Fibroblast of the aortic adventitia (primary cell): ENCODE measurements around the gene RPS3A. TPM values are rescaled to one million over a fixed set of nuclear protein-coding genes. Genes with fewer than 3 reads are reported as not detected.

ENCODE experiments used
- DNase-seq: peaks from one replicate; pipeline ENCODE4 v3.0.0-alpha.2; 2010; ENCODE audit warnings: low read depth
- H3K4me3 ChIP-seq: 2 replicates; pipeline ENCODE4 v1.5.1; 2011; ENCODE audit warnings: low read depth, mild to moderate bottlenecking, control low read depth, low read length, moderate library complexity
- small RNA-seq: library from RNA; depleted of rRNA; stranded (forward); fragments of <200 nt; gene quantifications from one replicate; pipeline ENCODE3, GENCODE V24; 2012
- total RNA-seq: library from RNA; depleted of rRNA; stranded (reverse); fragments of >200 nt; gene quantifications from 2 replicates; pipeline ENCODE4 v1.2.3, GENCODE V29; 2012; ENCODE audit warnings: low replicate concordance
- TF ChIP-seq, protein P1 (sequence below): IDR thresholded peaks from 2 replicates; pipeline ENCODE4 v1.5.1; 2011; ENCODE audit warnings: mild to moderate bottlenecking, low read length, control low read depth, inconsistent platforms; ENCODE audit not compliant: insufficient read depth

RPS3A gene
- total RNA-seq, 1 donor: 4,133 TPM

GRCh38 chr4:151150821-151151580 is 51.6 kb downstream of the RPS3A start:
- TF ChIP-seq, protein P1, sequence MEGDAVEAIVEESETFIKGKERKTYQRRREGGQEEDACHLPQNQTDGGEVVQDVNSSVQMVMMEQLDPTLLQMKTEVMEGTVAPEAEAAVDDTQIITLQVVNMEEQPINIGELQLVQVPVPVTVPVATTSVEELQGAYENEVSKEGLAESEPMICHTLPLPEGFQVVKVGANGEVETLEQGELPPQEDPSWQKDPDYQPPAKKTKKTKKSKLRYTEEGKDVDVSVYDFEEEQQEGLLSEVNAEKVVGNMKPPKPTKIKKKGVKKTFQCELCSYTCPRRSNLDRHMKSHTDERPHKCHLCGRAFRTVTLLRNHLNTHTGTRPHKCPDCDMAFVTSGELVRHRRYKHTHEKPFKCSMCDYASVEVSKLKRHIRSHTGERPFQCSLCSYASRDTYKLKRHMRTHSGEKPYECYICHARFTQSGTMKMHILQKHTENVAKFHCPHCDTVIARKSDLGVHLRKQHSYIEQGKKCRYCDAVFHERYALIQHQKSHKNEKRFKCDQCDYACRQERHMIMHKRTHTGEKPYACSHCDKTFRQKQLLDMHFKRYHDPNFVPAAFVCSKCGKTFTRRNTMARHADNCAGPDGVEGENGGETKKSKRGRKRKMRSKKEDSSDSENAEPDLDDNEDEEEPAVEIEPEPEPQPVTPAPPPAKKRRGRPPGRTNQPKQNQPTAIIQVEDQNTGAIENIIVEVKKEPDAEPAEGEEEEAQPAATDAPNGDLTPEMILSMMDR: no peak
- H3K4me3 ChIP-seq: no peak overlapping the region
- no peak for DNase-seq

GRCh38 chr4:151152028-151152427 is 52.6 kb downstream of the RPS3A start:
- TF ChIP-seq, protein P1: no peak

GRCh38 chr4:151153585-151153984 is 54.2 kb downstream of the RPS3A start:
- H3K4me3 ChIP-seq: no peak overlapping the region
- TF ChIP-seq, protein P1: no peak
- no peak for DNase-seq

More at GRCh38 chr4:151152028-151152427, 52.6 kb downstream of the RPS3A start:
- peak; percentile 82 for DNase-seq
- no peak overlapping the region for H3K4me3 ChIP-seq

Small RNA genes lying within 50 kb of the gene (small RNA-seq; reads per million reads assigned to genes)
- gene SNORD73A (not detected), gene SNORD73B (5.2 reads per million, percentile 89 among the genes with 10 or more reads in this experiment)

Other genes starting within 250 kb of the RPS3A start
- 44.2 and 45.8 TPM in 2 replicates for gene LRBA, start 84.3 kb upstream of the RPS3A start, total RNA-seq
- not detected in 2 replicates for gene PRSS48, start 177.5 kb downstream of the RPS3A start, total RNA-seq
- gene SH3D19, start 226.0 kb downstream of the RPS3A start, total RNA-seq: 60.2 and 95.9 TPM in 2 replicates